SK-N-SH (cell line): ENCODE results near the gene ROR2.
"Not testable (repeated sequence)": the region's sequence is repeated elsewhere in the genome, so short reads cannot be mapped to it uniquely, and the experiment has no call there.

Source experiments
- EZH2phosphoT487 ChIP-seq: fragments of 200-600 bp; sonication (generic); IDR thresholded peaks from 2 replicates; pipeline ENCODE4 v1.6.1; 2017; ENCODE audit warnings: low read depth, mixed run types, mild to moderate bottlenecking, antibody characterized with exemption, moderate library complexity, borderline replicate concordance
- FOXM1 ChIP-seq: IDR thresholded peaks from 2 replicates; pipeline ENCODE4 v1.4.0; 2012; ENCODE audit warnings: low read depth, mild to moderate bottlenecking
- GATA2 ChIP-seq: sonication (generic); formaldehyde crosslinking; IDR thresholded peaks from 2 replicates; pipeline ENCODE4 v1.5.0; 2020; ENCODE audit warnings: mild to moderate bottlenecking, missing genetic modification reagents
- MXI1 ChIP-seq: IDR thresholded peaks from 2 replicates; pipeline ENCODE4 v1.6.1; 2012; ENCODE audit warnings: mild to moderate bottlenecking, low read depth, low read length, improper control_type of control experiment
- POLR2AphosphoS5 ChIP-seq: IDR thresholded peaks from 2 replicates; pipeline ENCODE4 v1.6.1; 2012; ENCODE audit warnings: low read depth, low read length
- RCOR1 ChIP-seq: fragments of 150-350 bp; IDR thresholded peaks from 2 replicates; pipeline ENCODE4 v1.6.1; 2017; ENCODE audit warnings: antibody characterized with exemption, low read length
- SIN3A ChIP-seq: IDR thresholded peaks from 2 replicates; pipeline ENCODE4 v1.6.1; 2012; ENCODE audit warnings: low read depth, mild to moderate bottlenecking, low read length, moderate library complexity, borderline replicate concordance
- TAF1 ChIP-seq: IDR thresholded peaks from 2 replicates; pipeline ENCODE4 v1.6.1; 2012; ENCODE audit warnings: low read depth, mild to moderate bottlenecking, low read length, moderate library complexity, borderline replicate concordance
- TF ChIP-seq, protein P1 (sequence below): fragments of 200-600 bp; sonication (generic); IDR thresholded peaks from 2 replicates; pipeline ENCODE4 v1.6.1; 2017; ENCODE audit warnings: antibody characterized with exemption, mild to moderate bottlenecking, moderate library complexity
- TF ChIP-seq, protein P2 (sequence below): fragments of 150-350 bp; IDR thresholded peaks from 2 replicates; pipeline ENCODE4 v1.6.1; 2017; ENCODE audit warnings: antibody characterized with exemption, low read length, low read depth, borderline replicate concordance
- TF ChIP-seq, protein P3 (sequence below): IDR thresholded peaks from 2 replicates; pipeline ENCODE4 v1.6.1; 2012; ENCODE audit warnings: mild to moderate bottlenecking, low read depth, low read length, moderate library complexity

DNA sequence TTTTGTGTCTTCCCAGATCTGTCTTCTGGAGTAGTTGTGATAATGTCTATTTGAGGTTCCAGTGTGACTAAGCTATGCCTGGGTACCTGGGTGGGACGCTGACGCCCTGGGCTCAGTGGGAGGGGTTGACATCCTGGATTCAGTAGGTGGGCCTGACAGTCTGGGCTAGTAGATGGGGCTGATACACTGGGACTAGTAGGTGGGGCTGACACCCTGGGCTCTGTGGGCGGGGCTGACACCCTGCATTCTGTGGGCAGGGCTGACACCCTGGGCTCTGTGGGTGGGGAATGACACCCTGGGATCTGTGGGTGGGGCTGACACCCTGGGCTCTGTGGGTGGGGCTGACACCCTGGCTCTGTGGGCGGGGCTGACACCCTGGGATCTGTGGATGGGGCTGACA lies 153.5 kb downstream of the ROR2 start:
- TF ChIP-seq, protein P1, sequence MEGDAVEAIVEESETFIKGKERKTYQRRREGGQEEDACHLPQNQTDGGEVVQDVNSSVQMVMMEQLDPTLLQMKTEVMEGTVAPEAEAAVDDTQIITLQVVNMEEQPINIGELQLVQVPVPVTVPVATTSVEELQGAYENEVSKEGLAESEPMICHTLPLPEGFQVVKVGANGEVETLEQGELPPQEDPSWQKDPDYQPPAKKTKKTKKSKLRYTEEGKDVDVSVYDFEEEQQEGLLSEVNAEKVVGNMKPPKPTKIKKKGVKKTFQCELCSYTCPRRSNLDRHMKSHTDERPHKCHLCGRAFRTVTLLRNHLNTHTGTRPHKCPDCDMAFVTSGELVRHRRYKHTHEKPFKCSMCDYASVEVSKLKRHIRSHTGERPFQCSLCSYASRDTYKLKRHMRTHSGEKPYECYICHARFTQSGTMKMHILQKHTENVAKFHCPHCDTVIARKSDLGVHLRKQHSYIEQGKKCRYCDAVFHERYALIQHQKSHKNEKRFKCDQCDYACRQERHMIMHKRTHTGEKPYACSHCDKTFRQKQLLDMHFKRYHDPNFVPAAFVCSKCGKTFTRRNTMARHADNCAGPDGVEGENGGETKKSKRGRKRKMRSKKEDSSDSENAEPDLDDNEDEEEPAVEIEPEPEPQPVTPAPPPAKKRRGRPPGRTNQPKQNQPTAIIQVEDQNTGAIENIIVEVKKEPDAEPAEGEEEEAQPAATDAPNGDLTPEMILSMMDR, result not testable (repeated sequence)
- not testable (repeated sequence) for TF ChIP-seq EZH2phosphoT487; GATA2 (CRISPR knock-in tag); TAF1; MXI1; POLR2AphosphoS5; RCOR1; FOXM1; SIN3A
- TF ChIP-seq, protein P2, sequence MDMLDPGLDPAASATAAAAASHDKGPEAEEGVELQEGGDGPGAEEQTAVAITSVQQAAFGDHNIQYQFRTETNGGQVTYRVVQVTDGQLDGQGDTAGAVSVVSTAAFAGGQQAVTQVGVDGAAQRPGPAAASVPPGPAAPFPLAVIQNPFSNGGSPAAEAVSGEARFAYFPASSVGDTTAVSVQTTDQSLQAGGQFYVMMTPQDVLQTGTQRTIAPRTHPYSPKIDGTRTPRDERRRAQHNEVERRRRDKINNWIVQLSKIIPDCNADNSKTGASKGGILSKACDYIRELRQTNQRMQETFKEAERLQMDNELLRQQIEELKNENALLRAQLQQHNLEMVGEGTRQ, result not testable (repeated sequence)
- TF ChIP-seq, protein P3, sequence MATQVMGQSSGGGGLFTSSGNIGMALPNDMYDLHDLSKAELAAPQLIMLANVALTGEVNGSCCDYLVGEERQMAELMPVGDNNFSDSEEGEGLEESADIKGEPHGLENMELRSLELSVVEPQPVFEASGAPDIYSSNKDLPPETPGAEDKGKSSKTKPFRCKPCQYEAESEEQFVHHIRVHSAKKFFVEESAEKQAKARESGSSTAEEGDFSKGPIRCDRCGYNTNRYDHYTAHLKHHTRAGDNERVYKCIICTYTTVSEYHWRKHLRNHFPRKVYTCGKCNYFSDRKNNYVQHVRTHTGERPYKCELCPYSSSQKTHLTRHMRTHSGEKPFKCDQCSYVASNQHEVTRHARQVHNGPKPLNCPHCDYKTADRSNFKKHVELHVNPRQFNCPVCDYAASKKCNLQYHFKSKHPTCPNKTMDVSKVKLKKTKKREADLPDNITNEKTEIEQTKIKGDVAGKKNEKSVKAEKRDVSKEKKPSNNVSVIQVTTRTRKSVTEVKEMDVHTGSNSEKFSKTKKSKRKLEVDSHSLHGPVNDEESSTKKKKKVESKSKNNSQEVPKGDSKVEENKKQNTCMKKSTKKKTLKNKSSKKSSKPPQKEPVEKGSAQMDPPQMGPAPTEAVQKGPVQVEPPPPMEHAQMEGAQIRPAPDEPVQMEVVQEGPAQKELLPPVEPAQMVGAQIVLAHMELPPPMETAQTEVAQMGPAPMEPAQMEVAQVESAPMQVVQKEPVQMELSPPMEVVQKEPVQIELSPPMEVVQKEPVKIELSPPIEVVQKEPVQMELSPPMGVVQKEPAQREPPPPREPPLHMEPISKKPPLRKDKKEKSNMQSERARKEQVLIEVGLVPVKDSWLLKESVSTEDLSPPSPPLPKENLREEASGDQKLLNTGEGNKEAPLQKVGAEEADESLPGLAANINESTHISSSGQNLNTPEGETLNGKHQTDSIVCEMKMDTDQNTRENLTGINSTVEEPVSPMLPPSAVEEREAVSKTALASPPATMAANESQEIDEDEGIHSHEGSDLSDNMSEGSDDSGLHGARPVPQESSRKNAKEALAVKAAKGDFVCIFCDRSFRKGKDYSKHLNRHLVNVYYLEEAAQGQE, result not testable (repeated sequence)
